ENCODE data around the gene DGCR2.
"Not testable (repeated sequence)": the region's sequence is repeated elsewhere in the genome, so short reads cannot be mapped to it uniquely, and the experiment has no call there.

DNA sequence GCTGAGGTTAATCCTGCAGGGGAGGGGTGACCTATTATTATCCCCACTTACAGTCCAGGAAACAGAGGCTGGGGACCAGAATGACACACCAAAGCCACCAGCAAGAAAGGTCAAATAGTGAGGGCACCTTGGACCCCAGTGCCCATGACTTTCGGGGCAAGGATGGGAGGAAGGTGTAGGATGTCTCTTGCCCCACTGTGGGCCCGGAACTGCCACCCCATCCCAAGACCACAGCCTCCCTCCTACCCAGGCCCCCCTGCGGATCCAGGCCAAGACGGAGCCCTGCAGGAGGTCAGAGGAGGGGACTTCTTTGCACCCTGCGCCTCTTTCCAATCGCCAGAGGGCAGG lies 87.1 kb downstream of the DGCR2 start:
- not testable (repeated sequence) for TF ChIP-seq POLR2A (IDR thresholded peaks at IDR 0.05)
- TF ChIP-seq, protein P1, sequence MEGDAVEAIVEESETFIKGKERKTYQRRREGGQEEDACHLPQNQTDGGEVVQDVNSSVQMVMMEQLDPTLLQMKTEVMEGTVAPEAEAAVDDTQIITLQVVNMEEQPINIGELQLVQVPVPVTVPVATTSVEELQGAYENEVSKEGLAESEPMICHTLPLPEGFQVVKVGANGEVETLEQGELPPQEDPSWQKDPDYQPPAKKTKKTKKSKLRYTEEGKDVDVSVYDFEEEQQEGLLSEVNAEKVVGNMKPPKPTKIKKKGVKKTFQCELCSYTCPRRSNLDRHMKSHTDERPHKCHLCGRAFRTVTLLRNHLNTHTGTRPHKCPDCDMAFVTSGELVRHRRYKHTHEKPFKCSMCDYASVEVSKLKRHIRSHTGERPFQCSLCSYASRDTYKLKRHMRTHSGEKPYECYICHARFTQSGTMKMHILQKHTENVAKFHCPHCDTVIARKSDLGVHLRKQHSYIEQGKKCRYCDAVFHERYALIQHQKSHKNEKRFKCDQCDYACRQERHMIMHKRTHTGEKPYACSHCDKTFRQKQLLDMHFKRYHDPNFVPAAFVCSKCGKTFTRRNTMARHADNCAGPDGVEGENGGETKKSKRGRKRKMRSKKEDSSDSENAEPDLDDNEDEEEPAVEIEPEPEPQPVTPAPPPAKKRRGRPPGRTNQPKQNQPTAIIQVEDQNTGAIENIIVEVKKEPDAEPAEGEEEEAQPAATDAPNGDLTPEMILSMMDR (IDR thresholded peaks at IDR 0.05), result not testable (repeated sequence)
